Measurements from ENCODE around the gene PTH2.

The PTH2 gene

GRCh38 chr19:49437231-49437630, 14.0 kb upstream of the PTH2 start:
- no peak overlapping the region for H3K4me3 ChIP-seq (replicated peaks; ENCODE audit: low read depth, low read length)
- DNase-seq (ENCODE audit: extremely low read depth, low read depth), result no peak
- TF ChIP-seq CTCF (IDR thresholded peaks at IDR 0.05; ENCODE audit: low read depth, low read length, missing control alignments), result no peak

- H3K4me3 ChIP-seq (replicated peaks; ENCODE audit: low read depth, low read length), result no peak overlapping the region
- no peak for TF ChIP-seq CTCF (IDR thresholded peaks at IDR 0.05; ENCODE audit: low read depth, low read length, missing control alignments)
- DNase-seq (ENCODE audit: extremely low read depth, low read depth), result no peak
Measured at GRCh38 chr19:49436381-49437017, 13.3 kb upstream of the PTH2 start.

DNA sequence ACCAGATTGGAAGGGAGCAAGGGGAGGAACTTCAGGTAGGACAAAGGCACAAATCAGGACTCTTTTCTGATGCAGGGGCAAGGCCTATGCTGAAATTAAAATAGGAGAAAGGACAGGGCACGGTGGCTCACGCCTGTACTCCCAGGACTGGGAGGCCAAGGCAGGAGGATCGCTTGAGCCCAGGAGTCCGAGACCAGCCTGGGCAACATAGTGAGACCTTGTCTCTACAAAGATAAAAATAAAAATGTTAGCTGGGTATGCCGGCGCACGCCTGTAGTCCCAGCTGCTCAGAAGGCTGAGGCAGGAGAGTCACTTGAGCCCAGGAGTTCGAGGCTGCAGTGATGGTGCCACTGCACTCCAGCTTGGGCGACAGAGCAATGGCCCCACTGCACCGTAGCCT, 12.4 kb upstream of the PTH2 start:
- DNase-seq (ENCODE audit: extremely low read depth, low read depth), result no peak
- TF ChIP-seq CTCF (IDR thresholded peaks at IDR 0.05; ENCODE audit: low read depth, low read length, missing control alignments), result no peak
- no peak overlapping the region for H3K4me3 ChIP-seq (replicated peaks; ENCODE audit: low read depth, low read length)

GRCh38 chr19:49434907-49435583, 11.8 kb upstream of the PTH2 start:
- no peak for DNase-seq (ENCODE audit: extremely low read depth, low read depth)
- no peak overlapping the region for H3K4me3 ChIP-seq (replicated peaks; ENCODE audit: low read depth, low read length)
- TF ChIP-seq CTCF (IDR thresholded peaks at IDR 0.05; ENCODE audit: low read depth, low read length, missing control alignments), result no peak

- no peak for TF ChIP-seq CTCF (IDR thresholded peaks at IDR 0.05; ENCODE audit: low read depth, low read length, missing control alignments)
- DNase-seq (ENCODE audit: extremely low read depth, low read depth), result no peak
- no peak overlapping the region for H3K4me3 ChIP-seq (replicated peaks; ENCODE audit: low read depth, low read length)
Measured at GRCh38 chr19:49433240-49433901, 10.1 kb upstream of the PTH2 start.

- TF ChIP-seq CTCF (IDR thresholded peaks at IDR 0.05; ENCODE audit: low read depth, low read length, missing control alignments), result no peak
- no peak overlapping the region for H3K4me3 ChIP-seq (replicated peaks; ENCODE audit: low read depth, low read length)
Measured at GRCh38 chr19:49432141-49433073, 9.2 kb upstream of the PTH2 start.

More at GRCh38 chr19:49432141-49433073, 9.2 kb upstream of the PTH2 start:
- DNase-seq (ENCODE audit: extremely low read depth, low read depth), result no peak

Data from HFF-Myc (cell line).